B cell (primary cell): ENCODE results near the gene CORO2A.

Experiments
- CTCF ChIP-seq: fragments of 200-600 bp; IDR thresholded peaks from one replicate; pipeline ENCODE4 v1.8.0; 2022; ENCODE audit warnings: antibody characterized with exemption, mild to moderate bottlenecking
- EZH2 ChIP-seq: IDR thresholded peaks from 2 replicates; pipeline ENCODE4 v1.6.1; 2012; ENCODE audit warnings: borderline replicate concordance, low read depth, mild to moderate bottlenecking, moderate library complexity, low read length; ENCODE audit not compliant: insufficient read depth, poor library complexity, severe bottlenecking

- TF ChIP-seq CTCF (no peak), EZH2 (no peak)
Observed at GRCh38 chr9:98132806-98133631, 59.4 kb downstream of the CORO2A start.
